Liver (tissue), 3 donors: ENCODE data around the gene KMT2B.

Experiments used
- CTCF ChIP-seq: fragments of 150-350 bp; IDR thresholded peaks from 2 replicates; pipeline ENCODE4 v1.5.1; 2017; ENCODE audit warnings: improper control_type of control experiment, low read depth, low read length; ENCODE audit not compliant: missing input control
- EGR1 ChIP-seq, 2 donors: IDR thresholded peaks; 2 replicates each; pipeline ENCODE4 v1.6.1; 2016 to 2018; ENCODE audit warnings: antibody characterized with exemption in 2 of 2, low read depth in 2 of 2
- ZBTB33 ChIP-seq: IDR thresholded peaks from 2 replicates; pipeline ENCODE4 v1.6.1; 2016; ENCODE audit warnings: antibody characterized with exemption
- donor health status: healthy.
- donor health status: healthy.

GRCh38 chr19:35731353-35731752 is 13.6 kb downstream of the KMT2B start:
- TF ChIP-seq EGR1 (IDR thresholded peaks at IDR 0.05; ENCODE audit: low read depth in 2 of 2): no peak
- TF ChIP-seq CTCF: no peak
- no peak for TF ChIP-seq ZBTB33
